ENCODE results near the gene MYZAP.

DNA sequence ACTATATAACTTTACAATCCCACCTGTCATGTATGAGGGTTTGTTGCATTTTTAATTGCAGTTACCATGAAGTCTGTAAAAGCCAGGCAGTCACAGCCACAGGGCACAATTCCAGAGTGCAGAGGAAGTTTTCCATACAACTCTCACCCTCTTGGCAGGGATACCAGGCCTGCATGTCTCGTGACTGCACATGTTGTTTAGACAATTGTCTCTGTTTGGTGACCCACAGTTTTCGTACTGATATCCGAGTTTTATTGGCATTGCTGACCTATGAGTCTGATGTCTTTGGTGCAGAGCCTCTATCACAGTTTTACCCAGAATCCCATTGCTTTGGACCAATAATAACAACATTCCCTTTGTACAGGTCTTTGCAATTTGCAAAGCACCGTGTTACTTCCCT is 24.9 kb upstream of the MYZAP start:
- TF ChIP-seq POLR2AphosphoS5 (IDR thresholded peaks at IDR 0.05; ENCODE audit: low read depth, low read length) (no peak), REST (IDR thresholded peaks at IDR 0.05; ENCODE audit: low read depth, low read length) (no peak), ZBTB33 (IDR thresholded peaks at IDR 0.05; ENCODE audit: borderline replicate concordance, low read depth) (no peak), CTCF (IDR thresholded peaks at IDR 0.05) (no peak), CHD2 (IDR thresholded peaks at IDR 0.05; ENCODE audit: low read length, partially characterized antibody) (no peak), MXI1 (IDR thresholded peaks at IDR 0.05; ENCODE audit: low read depth, low read length) (no peak), YY1 (IDR thresholded peaks at IDR 0.05; ENCODE audit: low read depth) (no peak)
- TF ChIP-seq, protein P1, sequence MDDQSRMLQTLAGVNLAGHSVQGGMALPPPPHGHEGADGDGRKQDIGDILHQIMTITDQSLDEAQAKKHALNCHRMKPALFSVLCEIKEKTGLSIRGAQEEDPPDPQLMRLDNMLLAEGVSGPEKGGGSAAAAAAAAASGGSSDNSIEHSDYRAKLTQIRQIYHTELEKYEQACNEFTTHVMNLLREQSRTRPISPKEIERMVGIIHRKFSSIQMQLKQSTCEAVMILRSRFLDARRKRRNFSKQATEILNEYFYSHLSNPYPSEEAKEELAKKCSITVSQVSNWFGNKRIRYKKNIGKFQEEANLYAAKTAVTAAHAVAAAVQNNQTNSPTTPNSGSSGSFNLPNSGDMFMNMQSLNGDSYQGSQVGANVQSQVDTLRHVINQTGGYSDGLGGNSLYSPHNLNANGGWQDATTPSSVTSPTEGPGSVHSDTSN (IDR thresholded peaks at IDR 0.05): no peak

Data from SK-N-SH (cell line).